Measurements from ENCODE around the gene SYNE2.

- TF ChIP-seq CTCF (IDR thresholded peaks at IDR 0.05) = no peak
- TF ChIP-seq POLR2A (IDR thresholded peaks at IDR 0.05) = no peak
Observed at GRCh38 chr14:64187331-64187730, 334.5 kb downstream of the SYNE2 start.

All from prostate gland (tissue), 2 donors.